ENCODE results near the gene P4HTM.
A peak's percentile ranks its signal among the peaks of the same experiment; 100 is the strongest.

P4HTM gene

DNA sequence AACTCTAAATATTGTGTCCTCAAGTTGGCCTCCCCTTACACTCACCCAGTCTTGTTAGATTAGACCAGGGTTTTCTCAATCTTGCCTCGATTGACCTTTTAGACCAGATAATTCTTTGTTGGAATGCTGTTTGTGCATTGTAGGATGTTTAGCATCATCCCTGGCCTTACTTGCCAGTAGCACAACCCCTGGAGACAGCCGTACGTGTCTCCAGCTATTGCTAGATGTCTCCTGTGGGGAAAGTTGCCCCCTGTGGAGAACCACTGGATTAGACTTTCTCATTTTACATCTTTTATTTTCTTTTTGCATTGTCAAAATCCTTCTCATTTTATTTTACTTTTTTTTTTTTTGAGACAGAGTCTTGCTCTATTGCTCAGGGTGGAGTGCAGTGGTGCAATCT, 19.4 kb downstream of the P4HTM start:
- no peak for DNase-seq

DNA sequence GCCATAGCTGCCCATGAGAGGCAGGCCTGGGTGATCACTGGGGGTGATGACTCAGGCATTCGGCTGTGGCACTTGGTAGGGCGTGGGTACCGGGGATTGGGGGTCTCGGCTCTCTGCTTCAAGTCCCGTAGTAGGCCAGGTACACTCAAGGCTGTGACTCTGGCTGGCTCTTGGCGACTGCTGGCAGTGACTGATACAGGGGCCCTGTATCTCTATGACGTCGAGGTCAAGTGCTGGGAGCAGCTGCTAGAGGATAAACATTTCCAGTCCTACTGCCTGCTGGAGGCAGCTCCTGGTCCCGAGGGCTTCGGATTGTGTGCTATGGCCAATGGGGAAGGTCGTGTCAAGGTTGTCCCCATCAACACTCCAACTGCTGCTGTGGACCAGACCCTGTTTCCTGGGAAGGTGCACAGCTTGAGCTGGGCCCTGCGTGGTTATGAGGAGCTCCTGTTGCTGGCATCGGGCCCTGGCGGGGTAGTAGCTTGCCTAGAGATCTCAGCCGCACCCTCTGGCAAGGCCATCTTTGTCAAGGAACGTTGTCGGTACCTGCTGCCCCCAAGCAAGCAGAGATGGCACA, 22.5 kb downstream of the P4HTM start:
- DNase-seq = no peak

DNA sequence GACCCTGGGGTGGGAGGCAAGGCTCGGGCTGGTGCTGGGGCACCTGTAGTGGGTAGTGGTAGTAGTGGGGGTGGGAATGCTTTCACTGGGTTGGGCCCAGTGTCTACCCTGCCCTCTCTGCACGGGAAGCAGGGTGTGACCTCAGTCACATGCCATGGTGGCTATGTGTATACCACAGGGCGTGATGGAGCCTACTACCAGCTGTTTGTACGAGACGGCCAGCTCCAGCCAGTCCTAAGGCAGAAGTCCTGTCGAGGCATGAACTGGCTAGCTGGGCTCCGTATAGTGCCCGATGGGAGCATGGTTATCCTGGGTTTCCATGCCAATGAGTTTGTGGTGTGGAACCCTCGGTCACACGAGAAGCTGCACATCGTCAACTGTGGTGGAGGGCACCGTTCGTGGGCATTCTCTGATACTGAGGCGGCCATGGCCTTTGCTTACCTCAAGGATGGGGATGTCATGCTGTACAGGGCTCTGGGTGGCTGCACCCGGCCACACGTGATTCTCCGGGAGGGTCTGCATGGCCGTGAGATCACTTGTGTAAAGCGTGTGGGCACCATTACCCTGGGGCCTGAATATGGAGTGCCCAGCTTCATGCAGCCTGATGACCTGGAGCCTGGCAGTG, 23.2 kb downstream of the P4HTM start:
- DNase-seq = no peak

DNA sequence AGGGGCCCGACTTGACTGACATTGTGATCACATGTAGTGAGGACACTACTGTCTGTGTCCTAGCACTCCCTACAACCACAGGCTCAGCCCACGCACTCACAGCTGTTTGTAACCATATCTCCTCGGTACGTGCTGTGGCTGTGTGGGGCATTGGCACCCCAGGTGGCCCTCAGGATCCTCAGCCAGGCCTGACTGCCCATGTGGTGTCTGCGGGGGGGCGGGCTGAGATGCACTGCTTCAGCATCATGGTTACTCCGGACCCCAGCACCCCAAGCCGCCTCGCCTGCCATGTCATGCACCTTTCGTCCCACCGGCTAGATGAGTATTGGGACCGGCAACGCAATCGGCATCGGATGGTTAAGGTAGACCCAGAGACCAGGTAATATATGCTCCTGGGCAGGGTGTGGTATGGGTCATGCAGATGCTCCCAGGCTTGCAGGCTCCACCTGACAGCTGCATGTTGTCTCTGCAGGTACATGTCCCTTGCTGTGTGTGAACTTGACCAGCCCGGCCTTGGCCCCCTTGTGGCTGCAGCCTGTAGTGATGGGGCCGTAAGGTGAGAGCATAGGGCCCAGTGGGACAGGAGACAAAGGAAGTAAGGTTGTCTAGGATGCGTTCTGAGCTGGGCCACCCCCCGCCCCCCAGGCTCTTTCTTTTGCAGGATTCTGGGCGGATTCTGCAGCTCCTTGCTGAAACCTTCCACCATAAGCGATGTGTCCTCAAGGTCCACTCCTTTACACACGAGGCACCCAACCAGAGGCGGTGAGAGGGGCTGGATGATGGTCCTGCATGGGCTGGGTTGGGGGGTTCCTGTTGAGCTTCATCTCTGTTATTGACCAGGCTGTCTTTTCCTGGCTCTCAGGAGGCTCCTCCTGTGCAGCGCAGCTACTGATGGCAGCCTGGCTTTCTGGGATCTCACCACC, 24.0 kb downstream of the P4HTM start:
- peak; percentile 49 to 74 (median 60) for DNase-seq

DNA sequence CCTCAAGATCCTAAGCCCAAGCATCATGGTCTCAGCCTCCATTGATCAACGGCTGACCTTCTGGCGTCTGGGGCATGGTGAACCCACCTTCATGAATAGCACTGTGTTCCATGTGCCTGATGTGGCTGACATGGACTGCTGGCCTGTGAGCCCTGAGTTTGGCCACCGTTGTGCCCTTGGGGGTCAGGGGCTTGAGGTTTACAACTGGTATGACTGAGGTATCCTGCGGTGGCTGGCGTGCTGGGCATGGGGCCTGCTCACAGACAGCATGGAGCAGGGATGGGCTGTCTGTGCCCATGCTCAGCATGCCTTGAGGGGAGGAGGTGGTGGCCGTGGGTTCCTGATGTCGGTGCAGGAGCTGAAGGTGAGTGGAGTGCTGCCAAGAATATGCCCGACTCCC, 25.0 kb downstream of the P4HTM start:
- no peak for DNase-seq

DNA sequence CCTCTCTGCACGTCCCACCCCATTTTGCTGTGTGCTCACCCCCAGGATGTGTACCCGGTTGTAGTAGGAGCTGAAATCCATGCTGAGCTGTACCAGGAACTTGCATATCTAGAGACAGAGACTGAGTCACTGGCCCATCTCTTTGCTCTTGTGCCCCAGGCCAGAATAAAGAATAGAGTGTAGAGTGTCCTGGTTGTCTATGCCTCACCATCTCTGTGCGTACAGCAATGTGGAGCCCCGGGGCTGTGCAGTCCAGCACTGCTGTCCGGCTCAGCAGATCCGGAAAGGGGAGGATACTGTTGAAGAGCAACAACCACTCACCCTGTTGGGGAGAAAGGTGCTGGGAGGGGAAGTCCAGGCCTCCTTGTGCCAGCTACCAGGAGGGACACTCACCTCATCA, 25.7 kb downstream of the P4HTM start:
- no peak for DNase-seq

DNA sequence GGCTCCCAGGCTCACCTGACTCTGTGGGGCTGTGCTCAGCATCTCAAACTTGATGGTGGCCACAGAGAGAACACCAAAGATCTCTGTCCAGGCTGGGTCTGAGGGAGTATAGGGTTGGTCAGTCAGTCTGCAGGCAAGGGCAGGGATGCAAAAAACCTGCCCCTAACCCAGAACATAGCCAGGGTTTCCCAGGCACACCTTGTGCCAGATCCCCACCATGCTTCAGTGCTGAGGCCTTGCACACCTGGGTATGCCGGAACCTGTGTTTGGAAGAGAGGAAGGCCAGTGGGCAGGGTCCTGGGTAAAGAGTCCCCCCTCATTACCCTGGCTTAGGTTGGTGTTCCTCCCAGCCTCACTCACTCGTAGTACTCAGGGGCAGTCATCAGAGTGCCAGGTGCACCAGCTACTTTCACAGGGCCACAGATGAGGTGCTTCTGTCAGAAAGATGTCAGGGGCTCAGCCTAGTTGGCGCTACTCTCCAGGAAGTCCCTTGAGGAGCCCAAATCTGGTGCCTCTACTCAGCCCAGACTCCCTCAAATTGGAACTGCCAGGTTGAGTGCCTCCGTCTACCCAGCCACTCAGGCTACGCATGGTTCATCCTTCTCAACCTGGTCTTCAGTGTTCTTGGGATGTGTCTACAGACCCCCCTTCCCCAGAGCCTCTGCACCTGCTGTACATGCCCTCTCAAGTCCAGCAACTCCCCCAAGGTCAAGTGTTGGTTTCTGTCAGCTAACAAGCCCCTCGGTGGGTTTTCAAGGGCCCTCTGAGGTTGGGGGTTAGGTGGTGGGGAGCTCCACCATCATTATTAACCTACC, 26.6 kb downstream of the P4HTM start:
- DNase-seq = no peak

DNA sequence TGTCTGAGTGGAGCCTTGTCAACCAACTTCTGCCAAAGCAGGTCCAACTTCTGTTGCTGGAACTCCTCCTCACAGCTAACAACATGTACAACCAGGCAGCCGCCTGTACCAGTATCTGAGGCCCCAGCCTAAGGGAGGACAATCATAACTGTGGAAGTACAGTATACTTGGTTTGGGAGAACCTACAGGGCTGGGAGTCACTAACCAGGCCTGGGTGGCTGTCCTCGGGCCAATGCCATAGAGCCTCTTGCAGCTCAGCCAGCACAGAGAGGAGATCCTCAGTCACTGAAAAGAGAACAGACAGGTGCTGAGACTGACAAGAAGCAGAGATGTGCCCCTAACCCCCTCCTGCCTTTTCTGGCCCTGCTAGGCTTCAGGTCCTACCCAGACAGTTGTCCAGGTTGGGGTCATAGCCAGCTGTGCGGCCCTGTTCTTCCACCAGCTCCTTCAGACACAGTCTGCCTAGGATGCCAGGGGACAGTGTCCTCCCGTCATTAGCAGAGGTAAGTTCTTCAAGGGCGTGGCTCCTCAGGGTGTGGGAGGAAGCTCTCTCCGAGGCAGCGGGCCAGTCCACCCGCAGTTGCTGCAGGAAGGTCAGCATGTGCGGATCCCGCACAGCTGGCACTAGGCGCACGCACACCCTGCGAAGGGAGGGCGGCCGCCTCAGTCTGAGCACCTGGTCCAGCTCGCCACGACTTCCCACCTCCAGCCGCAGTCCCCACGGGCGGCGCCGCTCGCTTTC, 27.4 kb downstream of the P4HTM start:
- peak in 3 of 4 experiments; percentile 21 to 52 (median 40) for DNase-seq

DNA sequence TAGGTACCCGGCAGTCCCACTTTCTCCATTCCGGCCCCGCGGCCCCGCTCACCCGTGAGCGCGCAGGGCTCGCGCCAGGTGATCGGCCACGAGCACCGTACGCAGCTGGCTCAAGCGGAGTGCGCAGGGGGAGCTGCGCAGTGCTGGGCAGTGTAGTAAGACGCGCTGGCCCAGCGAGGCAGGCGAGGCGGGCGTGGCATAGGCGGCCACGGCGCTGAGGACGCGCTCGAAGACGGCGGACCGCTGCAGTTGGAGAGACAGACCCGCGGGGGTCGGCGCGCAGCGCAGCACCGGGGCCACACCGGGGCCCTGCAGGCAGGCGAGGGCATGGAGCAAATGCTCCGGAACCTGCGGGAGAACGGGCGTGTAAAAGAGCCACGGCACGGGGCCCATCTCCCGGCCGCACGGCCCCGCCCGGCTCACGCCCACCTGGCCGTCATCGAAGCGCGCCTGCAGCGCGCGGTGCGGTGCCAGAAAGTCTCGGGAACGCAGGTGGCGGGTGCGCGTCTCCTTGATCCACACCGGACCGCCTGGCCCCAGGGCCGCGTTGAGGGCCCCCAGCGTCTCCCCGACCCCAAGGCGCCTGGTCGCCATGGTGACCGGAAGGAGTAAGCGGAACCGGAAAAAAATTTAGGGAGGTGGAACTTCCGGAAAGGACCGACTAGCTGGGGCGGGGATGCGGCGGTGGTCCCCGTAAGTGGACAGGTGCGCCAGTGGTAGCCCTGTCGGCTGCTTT, 28.1 kb downstream of the P4HTM start, which contains the start of gene DALRD3:
Gene DALRD3, minus strand, starts transcription at position 610 of the 736 bp plus-strand sequence. Its CDS starts 16 bp downstream, at position 594.
- DNase-seq = peak; percentile 58 to 81 (median 71)

DNA sequence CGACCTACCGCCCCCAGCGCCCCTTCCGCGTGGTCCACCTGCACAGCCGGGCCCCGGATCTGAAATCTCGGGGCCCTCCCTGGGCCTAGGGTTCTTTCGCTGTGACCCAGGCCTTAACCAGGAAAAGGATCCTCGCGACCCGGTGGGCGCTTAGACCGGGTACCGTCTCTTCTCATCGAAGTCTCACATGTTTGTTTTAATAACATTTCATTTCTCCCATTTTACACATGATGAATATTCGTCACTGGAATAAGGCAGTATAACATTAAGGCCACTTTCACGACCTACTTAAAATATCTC, 28.6 kb downstream of the P4HTM start:
- DNase-seq = no peak

DNA sequence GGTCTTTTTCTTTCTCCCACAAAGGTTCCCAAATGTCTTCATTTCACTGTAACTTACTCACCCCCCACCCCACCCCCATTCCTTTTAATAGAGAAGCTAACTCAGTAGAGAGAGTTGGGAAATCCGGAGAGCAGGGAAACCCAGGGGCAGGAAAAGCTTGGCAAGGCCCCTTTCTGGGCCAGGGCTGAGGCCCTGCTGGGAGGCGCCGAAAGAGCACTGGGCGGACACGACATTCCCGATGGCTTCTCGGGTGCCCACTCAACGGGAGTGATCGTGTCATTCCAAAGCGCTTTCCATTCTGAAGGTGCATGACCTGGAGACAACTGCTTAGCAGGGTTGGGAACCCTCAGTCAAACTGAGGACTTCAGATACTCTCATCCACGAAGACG, 29.9 kb downstream of the P4HTM start:
- peak; percentile 33 to 60 (median 53) for DNase-seq

DNA sequence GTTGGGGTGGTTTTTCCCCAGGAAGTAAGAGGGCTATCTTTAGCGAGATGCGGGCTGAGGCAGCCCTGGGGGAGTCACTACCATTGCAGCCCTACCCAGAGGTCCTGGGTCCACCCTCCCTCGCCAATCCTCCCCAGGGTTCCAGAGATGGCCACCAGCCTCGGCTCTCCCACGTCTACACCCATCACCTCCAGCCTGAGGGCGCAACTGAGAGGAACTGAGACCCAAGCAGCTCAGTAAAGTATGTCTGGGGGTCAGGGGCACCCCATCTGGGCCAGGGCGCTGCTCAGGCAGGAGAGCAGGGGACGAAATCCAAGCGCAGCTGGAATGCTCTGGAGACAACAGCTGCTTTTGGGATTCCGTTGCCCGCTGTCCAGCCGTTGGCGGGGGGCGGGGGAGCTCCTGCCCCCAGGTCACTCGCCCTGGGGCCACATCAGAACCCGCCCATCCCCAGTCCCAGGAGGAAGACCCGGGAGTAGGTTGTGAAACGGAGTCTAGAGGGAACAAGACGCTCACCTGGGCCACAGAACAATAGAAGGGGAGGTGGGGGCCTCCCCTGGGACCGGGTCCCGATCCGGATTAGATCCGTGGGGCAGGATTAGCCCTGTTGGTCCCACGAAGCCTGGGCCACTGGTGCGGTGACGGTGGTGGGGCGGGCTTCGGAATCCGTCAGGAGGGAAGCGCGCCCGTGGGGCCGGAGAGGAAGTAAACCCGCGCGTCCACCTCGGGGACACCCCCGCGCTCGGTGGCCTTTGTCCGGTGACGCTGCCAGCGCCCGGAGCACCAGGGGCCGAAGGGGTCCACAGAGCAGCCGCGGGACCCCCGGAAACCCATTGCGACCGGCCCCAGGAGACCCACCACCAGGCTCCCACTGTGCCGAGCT, 30.5 kb downstream of the P4HTM start:
- DNase-seq = peak; percentile 83 to 94 (median 91)

DNA sequence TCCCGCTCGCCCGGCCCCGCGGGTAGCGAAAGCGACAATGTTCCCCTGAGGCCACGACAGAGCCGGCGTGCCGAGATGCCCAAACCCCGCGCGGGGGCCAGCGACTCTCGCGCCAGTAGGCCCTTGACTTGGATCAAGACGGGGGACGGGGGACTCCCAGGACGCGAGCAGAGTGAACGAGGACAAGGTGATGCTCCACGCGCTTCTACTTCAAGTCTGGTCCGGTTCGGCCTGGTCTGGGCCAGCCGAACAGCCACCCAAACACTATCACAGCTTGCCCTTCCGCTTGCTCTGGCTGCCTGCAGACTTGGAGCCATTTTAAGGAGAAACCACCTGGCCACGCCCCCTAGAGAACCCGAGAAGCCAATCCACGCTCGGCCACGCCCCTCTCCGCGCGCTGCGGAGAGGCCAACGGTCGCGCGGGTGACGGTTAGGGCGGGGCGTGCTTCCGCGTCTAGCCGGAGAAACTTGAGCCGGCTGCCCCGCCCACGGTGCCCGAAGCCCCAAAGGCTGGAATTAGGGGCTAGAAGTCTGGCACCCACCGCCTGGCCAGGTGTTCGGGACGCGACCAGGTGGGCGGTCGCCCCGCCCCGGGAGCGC, 31.3 kb downstream of the P4HTM start:
- DNase-seq = peak; percentile 99 to 100 (median 100)

DNA sequence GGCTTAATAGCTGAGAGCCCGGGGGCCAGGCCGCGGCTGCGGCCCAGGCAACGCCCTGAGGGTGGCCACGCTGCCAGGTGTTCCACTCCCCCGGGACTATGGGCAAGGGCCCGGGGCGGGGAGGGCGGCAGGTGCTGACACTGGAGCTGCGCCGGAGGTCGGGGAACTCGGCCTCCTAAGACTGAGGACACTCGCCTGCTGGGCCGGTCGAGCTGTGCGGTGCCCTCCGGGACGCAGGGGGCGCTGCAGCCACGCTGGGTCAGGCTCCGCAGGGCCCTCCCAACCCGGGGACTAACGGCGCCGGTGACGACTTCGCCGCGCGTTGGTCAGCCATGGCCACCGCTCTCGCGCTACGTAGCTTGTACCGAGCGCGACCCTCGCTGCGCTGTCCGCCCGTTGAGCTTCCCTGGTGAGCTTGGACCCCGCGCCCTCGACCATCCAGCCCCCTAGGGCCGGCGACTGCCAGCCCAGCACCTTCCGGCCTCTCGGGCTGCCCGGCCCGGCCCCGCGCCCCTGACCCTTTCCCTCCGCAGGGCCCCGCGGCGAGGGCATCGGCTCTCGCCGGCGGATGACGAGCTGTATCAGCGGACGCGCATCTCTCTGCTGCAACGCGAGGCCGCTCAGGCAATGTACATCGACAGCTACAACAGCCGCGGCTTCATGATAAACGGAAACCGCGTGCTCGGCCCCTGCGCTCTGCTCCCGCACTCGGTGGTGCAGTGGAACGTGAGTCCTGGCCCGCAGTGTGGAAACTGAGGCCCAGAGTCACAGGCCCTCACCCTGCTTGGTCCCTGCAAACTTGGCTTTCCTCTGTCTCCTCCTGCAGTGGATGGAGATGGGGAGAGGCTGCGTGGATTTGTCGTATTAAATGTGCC, 32.0 kb downstream of the P4HTM start, which contains the start of gene NDUFAF3:
Gene NDUFAF3, plus strand, starts transcription at position 309 of the 875 bp plus-strand sequence. Its CDS starts 24 bp downstream, at position 333.
- DNase-seq = peak; percentile 96 to 98 (median 96)

DNA sequence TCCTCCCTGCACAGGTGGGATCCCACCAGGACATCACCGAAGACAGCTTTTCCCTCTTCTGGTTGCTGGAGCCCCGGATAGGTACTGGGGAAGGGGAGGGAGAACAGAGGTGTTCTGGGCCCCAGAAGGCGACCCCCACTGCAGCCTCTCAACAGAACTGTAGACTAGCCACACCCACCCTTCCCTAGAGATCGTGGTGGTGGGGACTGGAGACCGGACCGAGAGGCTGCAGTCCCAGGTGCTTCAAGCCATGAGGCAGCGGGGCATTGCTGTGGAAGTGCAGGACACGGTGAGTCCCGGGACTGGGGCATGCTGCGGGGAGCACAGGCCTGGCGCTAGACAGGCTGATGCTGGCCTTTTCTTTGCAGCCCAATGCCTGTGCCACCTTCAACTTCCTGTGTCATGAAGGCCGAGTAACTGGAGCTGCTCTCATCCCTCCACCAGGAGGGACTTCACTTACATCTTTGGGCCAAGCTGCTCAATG, 32.7 kb downstream of the P4HTM start:
- no peak for DNase-seq

DNA sequence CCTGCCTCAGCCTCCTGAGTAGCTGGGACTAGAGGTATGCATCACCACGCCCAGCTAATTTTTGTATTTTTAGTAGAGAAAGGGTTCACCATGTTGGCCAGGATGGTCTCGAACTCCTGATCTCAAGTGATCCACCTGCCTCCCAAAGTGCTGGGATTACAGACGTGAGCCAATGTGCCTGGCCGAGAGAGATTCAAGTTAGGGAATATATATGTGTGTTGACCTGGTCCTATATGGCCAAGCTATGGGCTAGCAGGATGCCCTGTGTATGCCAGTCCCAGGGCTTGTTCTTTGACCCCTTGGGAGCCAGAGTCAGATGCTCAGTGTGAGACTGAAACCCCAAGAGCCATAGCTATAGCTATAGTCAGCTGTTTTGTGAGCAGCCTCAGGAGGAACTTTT, 33.7 kb downstream of the P4HTM start:
- DNase-seq = no peak

DNA sequence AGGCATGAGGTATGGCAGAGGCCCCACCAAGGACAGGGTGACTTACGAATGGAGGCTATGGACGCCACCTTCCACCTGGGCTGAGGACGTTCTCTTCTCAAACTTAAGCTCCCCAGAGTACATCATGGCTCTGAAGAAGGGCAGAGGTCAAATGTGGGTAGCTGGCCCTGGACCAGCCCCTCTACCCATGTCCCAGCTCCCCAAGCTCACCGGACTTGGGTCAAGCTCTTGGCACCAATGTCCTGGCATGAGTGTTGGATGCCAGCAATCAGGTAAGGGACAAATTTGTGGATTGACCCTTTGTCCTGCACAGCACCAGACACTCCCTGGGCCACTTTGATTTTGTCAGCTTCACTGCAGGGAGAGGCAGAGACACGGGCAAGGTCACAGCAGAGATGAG, 34.4 kb downstream of the P4HTM start:
- DNase-seq = no peak

DNA sequence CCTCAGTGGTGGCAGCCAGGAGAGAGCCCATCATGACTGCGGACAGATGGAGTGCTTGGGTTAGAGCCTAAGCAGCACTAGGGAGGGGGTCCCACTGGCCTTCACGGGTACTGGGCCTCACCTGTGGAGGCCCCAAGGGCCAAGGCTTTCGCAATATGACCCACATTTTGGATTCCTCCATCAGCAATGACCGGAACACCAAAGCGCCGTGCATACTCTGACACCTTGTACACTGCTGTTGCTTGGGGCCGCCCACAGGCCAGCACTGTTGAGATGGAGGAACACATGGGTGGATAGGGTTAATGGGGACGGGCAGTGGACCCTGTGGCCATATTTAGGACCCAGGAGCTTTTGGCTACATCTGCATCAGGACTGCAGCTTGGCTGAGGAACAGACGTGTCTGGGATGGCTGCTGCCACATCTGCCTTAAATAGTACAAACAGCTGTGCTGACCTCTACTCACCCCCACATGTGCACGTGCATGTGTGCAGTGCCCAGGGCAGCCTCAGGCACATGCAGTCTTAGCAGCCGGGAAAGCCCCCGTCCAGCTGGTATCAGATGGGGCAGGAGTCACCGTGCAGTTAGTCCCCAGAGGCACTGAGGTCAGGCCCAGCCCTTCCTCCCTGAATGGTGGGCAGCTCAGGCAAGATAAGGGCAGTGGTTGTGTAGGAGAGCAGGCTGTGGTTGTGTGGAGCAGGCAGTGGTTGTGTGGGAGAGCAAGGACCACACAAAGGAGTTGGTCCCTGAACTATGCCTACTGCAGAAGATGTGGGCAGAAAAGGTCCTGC, 35.2 kb downstream of the P4HTM start:
- DNase-seq = no peak
